ENCODE data around the gene C2CD2L.

DNA sequence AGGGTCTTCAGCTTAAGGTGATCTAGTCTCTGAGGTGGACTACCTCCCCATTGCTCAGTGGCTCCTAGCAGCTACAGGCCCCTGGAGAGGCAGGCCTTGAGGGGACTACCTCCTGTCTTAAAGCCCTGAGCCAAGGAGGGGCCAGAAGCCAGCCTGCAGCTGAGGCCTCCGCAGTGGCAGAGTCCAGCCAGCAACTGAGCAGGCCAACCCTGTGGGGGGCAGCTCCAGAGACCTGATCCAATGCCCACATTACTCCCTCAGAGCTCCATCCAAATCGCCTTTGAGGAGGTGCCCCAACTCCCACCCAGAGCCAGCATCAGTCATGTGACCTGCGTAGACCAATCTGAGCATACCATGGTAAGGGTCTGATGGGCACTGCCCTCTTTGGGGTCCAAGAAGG lies 2.7 kb downstream of the C2CD2L start:
- TF ChIP-seq CTCF (IDR thresholded peaks at IDR 0.05) (no peak), ZFX (IDR thresholded peaks at IDR 0.05; ENCODE audit: borderline replicate concordance) (no peak)

Data from 22Rv1 (cell line).